ENCODE results near the gene AK1.
"Not testable (repeated sequence)": the region's sequence is repeated elsewhere in the genome, so short reads cannot be mapped to it uniquely, and the experiment has no call there.

Gene AK1

GRCh38 chr9:127845619-127846018 is 31.9 kb downstream of the AK1 start:
- DNase-seq: not testable (repeated sequence)

GRCh38 chr9:127844821-127845359 is 32.6 kb downstream of the AK1 start:
- DNase-seq: no peak

- DNase-seq: no peak
These were observed 36.2 kb downstream of the AK1 start for GRCh38 chr9:127841087-127841835.

GRCh38 chr9:127838375-127839078 is 38.9 kb downstream of the AK1 start:
- DNase-seq: no peak

GRCh38 chr9:127837346-127837745 is 40.1 kb downstream of the AK1 start:
- no peak for DNase-seq

- DNase-seq: not testable (repeated sequence)
These were observed 40.9 kb downstream of the AK1 start for GRCh38 chr9:127836561-127836960.

- no peak for DNase-seq
These were observed 41.4 kb downstream of the AK1 start for GRCh38 chr9:127835991-127836516.

GRCh38 chr9:127833555-127833954 is 43.9 kb downstream of the AK1 start:
- no peak for DNase-seq

- no peak for DNase-seq
These were observed 45.2 kb downstream of the AK1 start for GRCh38 chr9:127832248-127832647.

- no peak for DNase-seq
These were observed 48.1 kb downstream of the AK1 start for GRCh38 chr9:127829205-127829906.

- DNase-seq: peak; percentile 33
These were observed 49.0 kb downstream of the AK1 start for GRCh38 chr9:127828262-127829031.

- no peak for DNase-seq
These were observed 51.1 kb downstream of the AK1 start for GRCh38 chr9:127826253-127826913.

GRCh38 chr9:127825319-127826051 is 52.0 kb downstream of the AK1 start:
- DNase-seq: no peak

GRCh38 chr9:127822108-127822507 is 55.4 kb downstream of the AK1 start:
- no peak for DNase-seq

- DNase-seq: no peak
These were observed 58.9 kb downstream of the AK1 start for GRCh38 chr9:127818574-127818973.

- no peak for DNase-seq
These were observed 59.5 kb downstream of the AK1 start for GRCh38 chr9:127817881-127818434.

GRCh38 chr9:127816728-127817127 is 60.7 kb downstream of the AK1 start:
- no peak for DNase-seq

Measured in NCI-H1092 (cell line).